HL-60/S4 treated with retinoic acid at 250 ng/mL for 4 days and 3 days (cell line): ENCODE data around the gene DEAF1.

Experiments used
- in situ Hi-C: fragments of 300-500 bp; cut with MboI; formaldehyde crosslinking; loops from 2 replicates; pipeline ENCODE4 v1.7.0; 2022; ENCODE audit warnings: low sequenced_read_pairs

Gene DEAF1

GRCh38 chr11:613369-613968 is 81.6 kb downstream of the DEAF1 start:
- in situ Hi-C loops: no loop called here

DNA sequence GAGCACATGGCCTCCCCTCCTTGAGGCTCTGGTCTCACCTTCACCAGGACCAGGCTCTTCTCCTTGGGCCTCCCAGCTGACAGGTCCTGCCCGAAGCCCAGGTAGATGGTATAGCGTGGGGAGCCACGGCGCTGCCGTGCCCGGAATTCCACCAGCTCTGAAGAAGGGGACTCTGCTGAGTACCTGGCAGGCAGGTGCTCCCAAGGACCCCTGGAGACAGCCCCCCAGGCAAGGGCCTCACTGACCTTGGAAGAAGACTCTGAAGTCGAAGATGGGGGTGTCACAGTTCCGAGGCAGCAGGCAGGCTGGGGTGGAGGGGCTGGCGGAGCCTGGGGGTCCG is 82.1 kb downstream of the DEAF1 start:
- in situ Hi-C loops: no loop called here

DNA sequence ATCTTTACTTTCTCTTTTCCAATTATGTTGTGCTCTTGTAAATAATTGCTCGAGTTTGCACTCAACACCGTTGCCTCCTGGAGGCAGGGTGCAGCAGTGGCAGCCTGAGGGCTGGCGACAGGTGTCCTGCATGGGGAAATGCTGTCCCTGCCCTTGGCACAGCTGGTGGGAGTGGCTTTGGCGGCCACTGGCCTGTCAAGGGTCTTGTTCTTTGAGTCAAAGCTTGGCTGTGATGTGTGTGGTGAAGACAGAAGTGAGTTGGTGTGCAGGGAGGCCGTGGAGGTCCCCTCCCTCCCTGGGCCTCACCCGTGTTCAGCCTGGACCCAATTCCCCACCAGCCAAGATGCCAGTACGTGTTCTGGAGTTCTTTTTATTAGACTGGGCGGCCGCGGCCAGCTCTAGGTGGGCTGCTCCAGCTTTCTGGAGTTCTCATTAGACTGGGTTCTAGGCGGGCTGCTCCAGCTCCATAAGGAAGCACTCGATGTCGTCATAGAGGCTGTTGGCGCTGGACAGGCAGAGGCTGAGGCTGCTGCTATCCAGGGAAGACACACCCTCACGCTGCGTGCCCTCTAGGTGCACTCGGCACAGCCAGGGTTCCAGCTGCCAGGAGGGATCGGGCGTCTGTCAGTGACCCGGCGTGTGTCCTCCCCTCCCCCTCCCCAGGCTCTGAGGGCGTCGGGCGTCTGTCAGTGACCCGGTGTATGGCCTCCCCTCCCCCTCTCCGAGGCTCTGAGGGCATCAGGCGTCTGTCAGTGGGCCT is 82.6 kb downstream of the DEAF1 start:
- in situ Hi-C loops: no loop called here

DNA sequence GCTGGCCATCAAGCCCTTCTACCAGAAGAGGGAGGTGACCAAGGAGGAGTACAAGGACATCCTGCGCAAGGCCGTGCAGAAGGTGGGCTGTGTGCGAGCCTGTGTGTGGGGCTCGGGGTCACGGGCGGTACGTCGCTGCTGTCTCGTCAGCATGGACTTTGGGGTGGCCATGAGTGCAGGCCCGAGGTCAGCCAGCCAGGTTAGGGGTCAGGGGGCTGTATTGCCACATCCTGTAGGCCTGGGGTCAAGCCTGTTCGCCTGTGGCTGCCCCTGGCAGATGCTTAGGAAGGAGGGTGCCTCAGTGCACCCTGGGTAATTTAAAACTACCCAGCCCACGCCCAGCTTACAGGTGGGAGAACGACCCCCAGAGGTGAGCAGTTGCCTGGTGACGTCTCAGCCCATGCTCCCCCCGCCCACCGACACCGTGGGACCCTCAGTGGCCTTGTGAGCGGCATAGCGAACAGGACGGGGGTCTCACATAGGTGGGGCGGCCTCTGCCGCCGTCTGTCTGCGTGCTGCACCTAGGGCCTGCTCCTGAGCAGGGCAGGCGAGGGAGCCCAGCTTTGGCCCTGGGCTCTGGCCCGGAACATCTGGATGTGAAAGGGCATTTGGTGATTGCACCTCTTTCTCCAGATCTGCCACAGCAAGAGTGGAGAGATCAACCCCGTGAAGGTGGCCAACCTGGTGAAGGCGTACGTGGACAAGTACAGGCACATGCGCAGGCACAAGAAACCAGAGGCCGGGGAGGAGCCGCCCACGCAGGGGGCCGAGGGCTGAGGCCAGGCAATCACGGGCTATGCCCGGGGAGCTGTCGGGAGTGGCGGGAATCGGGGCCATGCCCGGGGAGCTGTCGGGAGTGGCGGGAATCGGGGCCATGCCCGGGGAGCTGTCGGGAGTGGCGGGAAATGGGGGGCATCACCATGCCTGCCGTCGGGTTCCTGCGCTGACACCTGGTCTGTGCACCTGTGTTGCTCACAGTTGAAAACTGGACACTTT is 83.7 kb downstream of the DEAF1 start:
- in situ Hi-C loops: no loop called here

GRCh38 chr11:610146-610801 is 84.7 kb downstream of the DEAF1 start:
- in situ Hi-C loops: no loop called here

- in situ Hi-C loops: no loop called here
Observed at GRCh38 chr11:609341-609811, 85.6 kb downstream of the DEAF1 start.

DNA sequence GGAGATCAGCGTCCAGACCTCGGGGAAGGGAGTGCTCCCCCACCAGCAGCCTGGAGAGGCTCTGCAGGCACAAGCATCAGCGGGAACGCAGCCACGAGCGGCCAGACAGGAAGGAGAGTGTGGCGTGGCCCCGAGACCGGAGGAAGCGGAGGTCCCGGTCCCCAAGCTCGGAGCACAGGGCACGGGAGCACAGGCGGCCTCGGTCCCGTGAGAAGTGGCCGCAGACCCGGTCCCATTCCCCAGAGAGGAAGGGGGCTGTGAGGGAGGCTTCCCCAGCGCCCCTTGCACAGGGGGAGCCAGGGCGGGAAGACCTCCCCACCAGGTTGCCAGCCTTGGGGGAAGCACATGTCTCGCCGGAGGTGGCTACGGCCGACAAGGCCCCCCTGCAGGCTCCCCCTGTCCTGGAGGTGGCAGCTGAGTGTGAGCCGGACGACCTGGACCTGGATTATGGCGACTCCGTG is 86.2 kb downstream of the DEAF1 start:
- in situ Hi-C loops: no loop called here

- in situ Hi-C loops: no loop called here
Observed at GRCh38 chr11:607971-608659, 86.9 kb downstream of the DEAF1 start.

- in situ Hi-C loops: no loop called here
Observed at GRCh38 chr11:607020-607780, 87.8 kb downstream of the DEAF1 start.

GRCh38 chr11:606245-606644 is 88.8 kb downstream of the DEAF1 start:
- in situ Hi-C loops: no loop called here

GRCh38 chr11:605286-606129 is 89.5 kb downstream of the DEAF1 start:
- in situ Hi-C loops: no loop called here

GRCh38 chr11:603154-603553 is 91.9 kb downstream of the DEAF1 start:
- in situ Hi-C loops: no loop called here

- in situ Hi-C loops: no loop called here
Observed at GRCh38 chr11:601573-602245, 93.3 kb downstream of the DEAF1 start.

DNA sequence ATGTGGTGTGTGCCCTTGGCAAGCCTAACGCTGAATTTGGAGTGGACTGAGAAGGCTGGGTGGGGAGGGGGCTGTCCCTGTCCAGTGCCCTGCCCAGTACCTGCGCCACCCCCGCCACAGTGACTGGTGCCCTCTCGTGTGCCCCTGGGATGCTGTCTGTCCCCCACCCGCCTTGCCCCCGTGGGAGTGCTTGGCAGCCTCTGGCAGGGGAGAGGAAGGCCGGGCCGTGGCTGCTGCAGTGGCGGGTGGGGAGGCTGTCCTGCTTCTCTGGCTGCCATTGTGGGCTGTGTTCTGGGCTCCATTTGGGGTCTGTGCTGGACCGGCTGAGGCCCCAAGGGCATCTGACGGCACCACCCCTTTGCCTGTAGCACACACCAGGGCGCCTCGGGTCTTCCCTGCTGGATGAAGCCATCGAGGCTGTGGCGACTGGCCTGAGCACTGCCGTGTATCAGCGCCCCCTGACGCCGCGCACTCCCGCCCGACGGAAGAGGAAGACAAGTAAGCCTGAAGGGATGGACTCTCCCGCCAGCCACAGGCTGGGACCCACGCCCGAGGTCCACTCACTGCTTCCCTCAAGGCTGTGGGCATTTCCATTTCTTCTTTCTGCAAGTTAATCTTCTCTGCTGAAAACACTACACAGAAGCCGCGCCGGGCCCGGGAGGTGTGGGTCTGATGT is 96.9 kb downstream of the DEAF1 start:
- in situ Hi-C loops: no loop called here

- in situ Hi-C loops: no loop called here
Observed at GRCh38 chr11:597166-597725, 97.8 kb downstream of the DEAF1 start.

- in situ Hi-C loops: no loop called here
Observed at GRCh38 chr11:596374-596773, 98.6 kb downstream of the DEAF1 start.

- in situ Hi-C loops: no loop called here
Observed at GRCh38 chr11:595400-595799, 99.6 kb downstream of the DEAF1 start.
